Liver (tissue), 9 donors: ENCODE data around the gene AFAP1. TPM values are rescaled to one million over a fixed set of nuclear protein-coding genes. Genes with fewer than 3 reads are reported as not detected.

Source experiments
- DNase-seq: peaks from one replicate; pipeline ENCODE4 v3.0.0-alpha.2; 2017; ENCODE audit warnings: low spot score
- H3K27ac ChIP-seq, 2 donors: one replicate each; pipeline ENCODE4 v1.7.0; 2013; ENCODE audit warnings: inconsistent platforms in 2 of 2, low read length in 2 of 2, control low read depth in 1 of 2, low read depth in 1 of 2, mild to moderate bottlenecking in 1 of 2
- H3K27me3 ChIP-seq, 4 donors: one replicate each; pipeline versions ENCODE4 v1.6.1 to v1.7.0; 2013; ENCODE audit warnings: low read length in 3 of 4, inconsistent platforms in 1 of 4, mild to moderate bottlenecking in 1 of 4, moderate library complexity in 1 of 4; ENCODE audit not compliant: control insufficient read depth in 4 of 4, insufficient read depth in 4 of 4
- H3K36me3 ChIP-seq, 4 donors: one replicate each; pipeline versions ENCODE4 v1.6.1 to v1.7.0; 2013; ENCODE audit warnings: low read length in 3 of 4, mild to moderate bottlenecking in 3 of 4, low read depth in 1 of 4, moderate library complexity in 1 of 4; ENCODE audit not compliant: control insufficient read depth in 4 of 4, insufficient read depth in 3 of 4
- H3K4me1 ChIP-seq, 4 donors: one replicate each; pipeline versions ENCODE4 v1.6.1 to v1.7.0; 2013; ENCODE audit warnings: low read length in 3 of 4, mild to moderate bottlenecking in 3 of 4, moderate library complexity in 1 of 4; ENCODE audit not compliant: control insufficient read depth in 4 of 4, insufficient read depth in 4 of 4
- H3K4me3 ChIP-seq, 3 donors: one replicate each; pipeline versions ENCODE4 v1.6.1 to v1.7.0; 2013; ENCODE audit warnings: low read length in 3 of 3, control low read depth in 1 of 3, low read depth in 1 of 3, mild to moderate bottlenecking in 1 of 3
- H3K9ac ChIP-seq, 2 donors: one replicate each; pipeline ENCODE4 v1.7.0; 2013; ENCODE audit warnings: low read length in 2 of 2, mild to moderate bottlenecking in 2 of 2, moderate library complexity in 2 of 2, control low read depth in 1 of 2, low read depth in 1 of 2
- H3K9me3 ChIP-seq, 4 donors: one replicate each; pipeline versions ENCODE4 v1.6.1 to v1.7.0; 2013; ENCODE audit warnings: low read length in 3 of 4; ENCODE audit not compliant: control insufficient read depth in 4 of 4
- CTCF ChIP-seq: fragments of 150-350 bp; IDR thresholded peaks from 2 replicates; pipeline ENCODE4 v1.5.1; 2017; ENCODE audit warnings: improper control_type of control experiment, low read depth, low read length; ENCODE audit not compliant: missing input control
- EGR1 ChIP-seq, 2 donors: IDR thresholded peaks; 2 replicates each; pipeline ENCODE4 v1.6.1; 2016 to 2018; ENCODE audit warnings: antibody characterized with exemption in 2 of 2, low read depth in 2 of 2
- FOXA1 ChIP-seq: IDR thresholded peaks from 2 replicates; pipeline ENCODE4 v1.6.1; 2016; ENCODE audit warnings: antibody characterized with exemption
- FOXA2 ChIP-seq: IDR thresholded peaks from 2 replicates; pipeline ENCODE4 v1.6.1; 2016; ENCODE audit warnings: antibody characterized with exemption
- GABPA ChIP-seq, 2 donors: IDR thresholded peaks in 1 of 2; conservative IDR thresholded peaks in 1 of 2; 2 replicates each; pipeline ENCODE4 v1.6.1; 2016; ENCODE audit warnings: antibody characterized with exemption in 2 of 2, mild to moderate bottlenecking in 1 of 2, moderate library complexity in 1 of 2
- HNF4A ChIP-seq, 2 donors: conservative IDR thresholded peaks; 2 replicates each; pipeline ENCODE4 v1.6.1; 2016; ENCODE audit warnings: antibody characterized with exemption in 2 of 2, mild to moderate bottlenecking in 2 of 2
- HNF4G ChIP-seq: IDR thresholded peaks from 2 replicates; pipeline ENCODE4 v1.6.1; 2016; ENCODE audit warnings: antibody characterized with exemption
- JUND ChIP-seq, 2 donors: IDR thresholded peaks; 2 replicates each; pipeline ENCODE4 v1.6.1; 2016; ENCODE audit warnings: antibody characterized with exemption in 2 of 2
- MAX ChIP-seq: IDR thresholded peaks from 2 replicates; pipeline ENCODE4 v1.6.1; 2016; ENCODE audit warnings: antibody characterized with exemption
- NR2F2 ChIP-seq: IDR thresholded peaks from 2 replicates; pipeline ENCODE4 v1.6.1; 2016; ENCODE audit warnings: antibody characterized with exemption
- RAD21 ChIP-seq, 2 donors: IDR thresholded peaks; 2 replicates each; pipeline ENCODE4 v1.6.1; 2016; ENCODE audit warnings: antibody characterized with exemption in 2 of 2, mild to moderate bottlenecking in 2 of 2
- REST ChIP-seq: IDR thresholded peaks from 2 replicates; pipeline ENCODE4 v1.6.1; 2016; ENCODE audit warnings: antibody characterized with exemption, mild to moderate bottlenecking
- RXRA ChIP-seq, 2 donors: IDR thresholded peaks; 2 replicates each; pipeline ENCODE4 v1.6.1; 2017 to 2018; ENCODE audit warnings: antibody characterized with exemption in 2 of 2, mild to moderate bottlenecking in 1 of 2
- SP1 ChIP-seq: IDR thresholded peaks from 2 replicates; pipeline ENCODE4 v1.6.1; 2018; ENCODE audit warnings: antibody characterized with exemption, mild to moderate bottlenecking
- TAF1 ChIP-seq: conservative IDR thresholded peaks from 2 replicates; pipeline ENCODE4 v1.6.1; 2016; ENCODE audit warnings: antibody characterized with exemption, mild to moderate bottlenecking
- YY1 ChIP-seq: IDR thresholded peaks from 2 replicates; pipeline ENCODE4 v1.6.1; 2016; ENCODE audit warnings: antibody characterized with exemption, mild to moderate bottlenecking
- ZBTB33 ChIP-seq: IDR thresholded peaks from 2 replicates; pipeline ENCODE4 v1.6.1; 2016; ENCODE audit warnings: antibody characterized with exemption
- WGBS: extraction: QIAGEN DNeasy Blood & Tissue Kit; methylation state at CpG from one replicate; pipeline ENCODE4 v1.1.7; 2013; 5-methylcytosine and 5-hydroxymethylcytosine counted together
- polyA plus RNA-seq, 2 donors: library from polyadenylated mRNA; stranded (reverse) in 1 of 2; unstranded in 1 of 2; fragments of 200-250 nt in 1 of 2; fragments of >200 nt in 1 of 2; fragmentation: Nextera tagmentation in 1 of 2; extraction: Ambion mirVana in 1 of 2; gene quantifications; one replicate each; pipeline versions ENCODE4 v1.2.1 to v1.2.3, GENCODE V29; 2013 to 2015
- total RNA-seq, 2 donors: library from RNA; depleted of rRNA; stranded (reverse); fragments of >200 nt; gene quantifications; one replicate each; pipeline ENCODE4 v1.2.3, GENCODE V29; 2014
- TF ChIP-seq, protein P1 (sequence below): IDR thresholded peaks from 2 replicates; pipeline ENCODE4 v1.6.1; 2016; ENCODE audit warnings: antibody characterized with exemption
- donor health status: healthy.
- donor health status: healthy.
- donor health status: healthy.
- donor health status: healthy.
- donor health status: healthy.

Gene AFAP1
- total and polyA plus RNA-seq, 4 donors, result 0.40 to 3.2 (median 1.6) TPM

GRCh38 chr4:7854216-7854615, 85.4 kb downstream of the AFAP1 start:
- H3K9me3 ChIP-seq, result no peaks in the 10 kb centered on the region
- no peak for DNase-seq
- no peak overlapping the region for H3K27ac ChIP-seq
- no peak overlapping the region for H3K4me3 ChIP-seq
- H3K27me3 ChIP-seq, result no peaks in the 10 kb centered on the region
- H3K36me3 ChIP-seq, result no peaks in the 10 kb centered on the region
- TF ChIP-seq RXRA (IDR thresholded peaks at IDR 0.05) (no peak), HNF4A (conservative IDR thresholded peaks at IDR 0.05) (no peak), SP1 (no peak), GABPA (IDR thresholded peaks at IDR 0.05 in 1 of 2, conservative IDR thresholded peaks at IDR 0.05 in 1 of 2) (no peak), YY1 (no peak), FOXA2 (no peak), RAD21 (IDR thresholded peaks at IDR 0.05) (no peak), JUND (IDR thresholded peaks at IDR 0.05) (no peak), ZBTB33 (no peak), HNF4G (no peak), FOXA1 (no peak), NR2F2 (no peak), REST (no peak), TAF1 (no peak), CTCF (no peak), MAX (no peak), EGR1 (IDR thresholded peaks at IDR 0.05; ENCODE audit: low read depth in 2 of 2) (no peak)
- TF ChIP-seq, protein P1, sequence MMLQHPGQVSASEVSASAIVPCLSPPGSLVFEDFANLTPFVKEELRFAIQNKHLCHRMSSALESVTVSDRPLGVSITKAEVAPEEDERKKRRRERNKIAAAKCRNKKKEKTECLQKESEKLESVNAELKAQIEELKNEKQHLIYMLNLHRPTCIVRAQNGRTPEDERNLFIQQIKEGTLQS, result no peak
- no peak overlapping the region for H3K9ac ChIP-seq
- WGBS, result 87% methylated on average over 9 of the region's 9 CpGs
- no peaks in the 10 kb centered on the region for H3K4me1 ChIP-seq
